ENCODE data around the gene WDR37.
"Not testable (repeated sequence)": the region's sequence is repeated elsewhere in the genome, so short reads cannot be mapped to it uniquely, and the experiment has no call there.

- not testable (repeated sequence) for TF ChIP-seq CTCF, POLR2A (IDR thresholded peaks at IDR 0.05)
These were observed 62.1 kb downstream of the WDR37 start for GRCh38 chr10:1118318-1118717.
